ENCODE results near the gene TSPAN9.

Gene TSPAN9

DNA sequence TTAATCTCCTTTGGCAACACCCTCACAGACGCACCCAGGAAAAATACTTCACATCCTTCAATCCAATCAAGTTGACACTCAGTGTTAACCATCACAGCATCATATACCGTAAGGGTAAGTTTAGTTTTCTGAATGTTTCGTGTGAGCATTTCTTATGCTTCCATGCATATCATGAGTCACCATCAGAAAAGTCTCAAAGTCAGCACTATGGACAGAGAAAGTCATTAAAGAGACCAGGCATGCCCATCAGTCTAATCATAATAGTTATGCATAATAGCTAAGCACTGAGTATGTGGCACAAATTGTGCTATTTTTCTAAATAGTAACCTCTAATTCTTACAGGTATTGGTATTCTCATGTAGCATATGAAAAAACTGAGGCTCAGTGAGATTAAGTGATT lies 255.0 kb downstream of the TSPAN9 start:
- peaks cover 18% of the 10 kb centered on the region for H3K4me1 ChIP-seq (ENCODE audit: control insufficient read depth, insufficient read depth, low read length)
- H3K27me3 ChIP-seq (ENCODE audit: control insufficient read depth in 1 of 2, insufficient read depth in 2 of 2, low read length in 2 of 2): no peaks in the 10 kb centered on the region
- no peaks in the 10 kb centered on the region for H3K9me3 ChIP-seq (ENCODE audit: control insufficient read depth in 2 of 2, low read length in 2 of 2)
- no peak overlapping the region for H3K27ac ChIP-seq (ENCODE audit: low read length)
- H3K4me3 ChIP-seq (ENCODE audit: low read length in 2 of 2): no peak overlapping the region
- no peak overlapping the region for H3K9ac ChIP-seq (ENCODE audit: low read length in 2 of 2)
- H3K36me3 ChIP-seq (ENCODE audit: control insufficient read depth in 2 of 2, insufficient read depth in 2 of 2, low read length in 2 of 2): no peaks in the 10 kb centered on the region

GRCh38 chr12:3333583-3333982 lies 256.4 kb downstream of the TSPAN9 start:
- H3K27ac ChIP-seq (ENCODE audit: low read length): no peak overlapping the region
- no peaks in the 10 kb centered on the region for H3K9me3 ChIP-seq (ENCODE audit: control insufficient read depth in 2 of 2, low read length in 2 of 2)
- no peak overlapping the region for H3K4me3 ChIP-seq (ENCODE audit: low read length in 2 of 2)
- no peaks in the 10 kb centered on the region for H3K36me3 ChIP-seq (ENCODE audit: control insufficient read depth in 2 of 2, insufficient read depth in 2 of 2, low read length in 2 of 2)
- H3K4me1 ChIP-seq (ENCODE audit: control insufficient read depth, insufficient read depth, low read length): peaks cover 21% of the 10 kb centered on the region
- H3K27me3 ChIP-seq (ENCODE audit: control insufficient read depth in 1 of 2, insufficient read depth in 2 of 2, low read length in 2 of 2): no peaks in the 10 kb centered on the region
- H3K9ac ChIP-seq (ENCODE audit: low read length in 2 of 2): no peak overlapping the region

DNA sequence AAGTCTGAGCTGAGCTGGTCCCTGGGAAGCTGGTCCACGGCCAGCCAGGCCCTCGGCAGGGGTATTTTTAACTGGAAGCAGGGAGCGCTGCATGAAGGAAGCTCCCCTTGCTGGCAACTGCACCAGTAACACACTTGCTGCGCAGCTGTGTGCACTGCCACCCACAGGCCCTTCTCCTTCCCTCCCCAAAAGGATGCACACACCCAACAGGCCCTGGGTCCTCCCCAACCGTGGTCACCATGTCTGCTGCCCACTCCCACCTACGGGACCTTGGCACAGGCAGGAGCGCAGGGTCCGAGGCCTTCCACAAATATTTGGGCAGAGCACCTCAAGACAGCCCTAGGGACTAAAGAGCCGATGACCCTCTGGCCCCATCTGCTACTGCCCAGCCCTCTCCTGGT lies 256.8 kb downstream of the TSPAN9 start:
- H3K4me1 ChIP-seq (ENCODE audit: control insufficient read depth, insufficient read depth, low read length): peaks cover 21% of the 10 kb centered on the region
- no peak overlapping the region for H3K9ac ChIP-seq (ENCODE audit: low read length in 2 of 2)
- no peak overlapping the region for H3K4me3 ChIP-seq (ENCODE audit: low read length in 2 of 2)
- no peaks in the 10 kb centered on the region for H3K9me3 ChIP-seq (ENCODE audit: control insufficient read depth in 2 of 2, low read length in 2 of 2)
- H3K36me3 ChIP-seq (ENCODE audit: control insufficient read depth in 2 of 2, insufficient read depth in 2 of 2, low read length in 2 of 2): no peaks in the 10 kb centered on the region
- no peaks in the 10 kb centered on the region for H3K27me3 ChIP-seq (ENCODE audit: control insufficient read depth in 1 of 2, insufficient read depth in 2 of 2, low read length in 2 of 2)
- H3K27ac ChIP-seq (ENCODE audit: low read length): no peak overlapping the region

GRCh38 chr12:3335078-3335487 lies 257.9 kb downstream of the TSPAN9 start:
- H3K9me3 ChIP-seq (ENCODE audit: control insufficient read depth in 2 of 2, low read length in 2 of 2): no peaks in the 10 kb centered on the region
- no peak overlapping the region for H3K9ac ChIP-seq (ENCODE audit: low read length in 2 of 2)
- H3K4me3 ChIP-seq (ENCODE audit: low read length in 2 of 2): no peak overlapping the region
- H3K27me3 ChIP-seq (ENCODE audit: control insufficient read depth in 1 of 2, insufficient read depth in 2 of 2, low read length in 2 of 2): no peaks in the 10 kb centered on the region
- H3K36me3 ChIP-seq (ENCODE audit: control insufficient read depth in 2 of 2, insufficient read depth in 2 of 2, low read length in 2 of 2): no peaks in the 10 kb centered on the region
- no peak overlapping the region for H3K27ac ChIP-seq (ENCODE audit: low read length)
- peaks cover 21% of the 10 kb centered on the region for H3K4me1 ChIP-seq (ENCODE audit: control insufficient read depth, insufficient read depth, low read length)

Measured in stomach smooth muscle (tissue), 2 donors.